Panc1 (cell line): Measurements from ENCODE around the gene UBE2E1.

Experiments used
- POLR2AphosphoS5 ChIP-seq: IDR thresholded peaks from 2 replicates; pipeline ENCODE4 v1.6.1; 2012; ENCODE audit warnings: mild to moderate bottlenecking, low read depth, low read length, moderate library complexity
- TF ChIP-seq, protein P1 (sequence below), 2 experiments: IDR thresholded peaks; 2 replicates each; pipeline ENCODE4 v1.6.1; 2011 to 2012; ENCODE audit warnings: low read depth in 2 of 2, control low read depth in 1 of 2, low read length in 1 of 2, mild to moderate bottlenecking in 1 of 2, moderate library complexity in 1 of 2; ENCODE audit not compliant: insufficient read depth in 1 of 2

DNA sequence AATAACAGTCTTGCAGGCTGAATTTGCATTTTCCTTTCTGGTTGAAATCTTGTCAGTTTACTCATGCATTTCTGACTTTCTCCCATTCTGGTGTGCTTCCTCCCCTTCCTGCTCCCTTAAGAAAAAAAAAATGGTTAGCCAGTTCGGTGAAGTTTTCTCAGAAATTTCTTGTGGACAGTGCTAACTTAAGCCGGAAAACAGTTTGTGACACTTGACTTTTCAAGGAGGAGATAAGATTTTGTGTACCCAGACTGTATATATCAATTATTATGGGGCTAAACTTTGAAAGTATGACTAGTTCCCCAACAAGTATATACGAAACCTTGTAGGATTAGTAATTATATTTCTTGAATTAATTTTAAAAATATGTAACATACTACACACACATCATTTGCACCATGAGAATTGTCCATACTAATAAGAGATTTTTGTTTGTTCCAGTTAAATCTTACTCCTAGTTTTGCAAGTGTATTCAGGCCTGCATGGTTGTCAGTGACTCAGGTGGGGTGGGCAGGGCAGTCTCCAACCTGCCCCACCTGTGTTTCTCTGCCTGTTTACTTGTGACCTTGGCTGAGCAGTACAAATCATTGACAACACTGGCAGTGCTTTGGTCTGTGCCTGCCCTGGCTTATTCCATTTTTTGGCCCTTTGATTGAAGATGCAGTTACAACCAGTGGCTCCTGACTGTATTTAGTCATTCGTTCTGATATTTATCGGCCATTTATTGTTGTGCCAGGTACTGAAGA is 19.1 kb downstream of the UBE2E1 start:
- TF ChIP-seq POLR2AphosphoS5: no peak
- TF ChIP-seq, protein P1, sequence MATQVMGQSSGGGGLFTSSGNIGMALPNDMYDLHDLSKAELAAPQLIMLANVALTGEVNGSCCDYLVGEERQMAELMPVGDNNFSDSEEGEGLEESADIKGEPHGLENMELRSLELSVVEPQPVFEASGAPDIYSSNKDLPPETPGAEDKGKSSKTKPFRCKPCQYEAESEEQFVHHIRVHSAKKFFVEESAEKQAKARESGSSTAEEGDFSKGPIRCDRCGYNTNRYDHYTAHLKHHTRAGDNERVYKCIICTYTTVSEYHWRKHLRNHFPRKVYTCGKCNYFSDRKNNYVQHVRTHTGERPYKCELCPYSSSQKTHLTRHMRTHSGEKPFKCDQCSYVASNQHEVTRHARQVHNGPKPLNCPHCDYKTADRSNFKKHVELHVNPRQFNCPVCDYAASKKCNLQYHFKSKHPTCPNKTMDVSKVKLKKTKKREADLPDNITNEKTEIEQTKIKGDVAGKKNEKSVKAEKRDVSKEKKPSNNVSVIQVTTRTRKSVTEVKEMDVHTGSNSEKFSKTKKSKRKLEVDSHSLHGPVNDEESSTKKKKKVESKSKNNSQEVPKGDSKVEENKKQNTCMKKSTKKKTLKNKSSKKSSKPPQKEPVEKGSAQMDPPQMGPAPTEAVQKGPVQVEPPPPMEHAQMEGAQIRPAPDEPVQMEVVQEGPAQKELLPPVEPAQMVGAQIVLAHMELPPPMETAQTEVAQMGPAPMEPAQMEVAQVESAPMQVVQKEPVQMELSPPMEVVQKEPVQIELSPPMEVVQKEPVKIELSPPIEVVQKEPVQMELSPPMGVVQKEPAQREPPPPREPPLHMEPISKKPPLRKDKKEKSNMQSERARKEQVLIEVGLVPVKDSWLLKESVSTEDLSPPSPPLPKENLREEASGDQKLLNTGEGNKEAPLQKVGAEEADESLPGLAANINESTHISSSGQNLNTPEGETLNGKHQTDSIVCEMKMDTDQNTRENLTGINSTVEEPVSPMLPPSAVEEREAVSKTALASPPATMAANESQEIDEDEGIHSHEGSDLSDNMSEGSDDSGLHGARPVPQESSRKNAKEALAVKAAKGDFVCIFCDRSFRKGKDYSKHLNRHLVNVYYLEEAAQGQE (IDR thresholded peaks at IDR 0.05; ENCODE audit: insufficient read depth in 1 of 2, low read depth in 2 of 2, low read length in 1 of 2): no peak
